CD4-positive, alpha-beta memory T cell (primary cell): ENCODE measurements around the gene ERAL1. TPM values are rescaled to one million over a fixed set of nuclear protein-coding genes. Genes with fewer than 3 reads are reported as not detected.
"Not testable (repeated sequence)": the region's sequence is repeated elsewhere in the genome, so short reads cannot be mapped to it uniquely, and the experiment has no call there.

Experiments
- CTCF ChIA-PET: fragments of 350-600 bp; sonication (Branson Sonifier 250); formaldehyde crosslinking; loops from one replicate; lab custom pipeline; 2021; ENCODE audit warnings: inconsistent platforms; ENCODE audit not compliant: partially characterized antibody; lab: Charles Lee
- POLR2A ChIA-PET: fragments of 350-600 bp; sonication (Branson Sonifier 250); formaldehyde crosslinking; loops from one replicate; lab custom pipeline; 2021; ENCODE audit not compliant: partially characterized antibody; lab: Charles Lee
- DNase-seq, 5 donors: peaks; one replicate each; pipeline versions ENCODE4 v3.0.0 to v3.0.0-alpha.2; 2020 to 2022; ENCODE audit warnings: mixed read lengths in 1 of 5
- H3K27ac ChIP-seq: one replicate; pipeline ENCODE4 v1.7.0; 2013; ENCODE audit warnings: low read depth, low read length
- H3K27me3 ChIP-seq: 2 replicates; pipeline ENCODE4 v1.7.0; 2013; ENCODE audit warnings: mild to moderate bottlenecking, low read length, moderate library complexity; ENCODE audit not compliant: insufficient read depth
- H3K36me3 ChIP-seq: 2 replicates; pipeline ENCODE4 v1.7.0; 2013; ENCODE audit warnings: mild to moderate bottlenecking, low read length, moderate library complexity; ENCODE audit not compliant: insufficient read depth
- H3K4me1 ChIP-seq: 2 replicates; pipeline ENCODE4 v1.7.0; 2013; ENCODE audit warnings: mild to moderate bottlenecking, low read length, moderate library complexity; ENCODE audit not compliant: insufficient read depth
- H3K4me3 ChIP-seq, 2 donors: one replicate each; pipeline ENCODE4 v1.7.0; 2013; ENCODE audit warnings: low read length in 2 of 2, mild to moderate bottlenecking in 1 of 2
- H3K9me3 ChIP-seq, 2 donors: one replicate each; pipeline ENCODE4 v1.7.0; 2013; ENCODE audit warnings: low read length in 2 of 2, control low read depth in 1 of 2; ENCODE audit not compliant: control insufficient read depth in 1 of 2
- H3K27ac Mint-ChIP-seq, 7 donors: one replicate each; pipeline ENCODE4 v1.8.0; 2020 to 2021; ENCODE audit warnings: mixed read lengths in 7 of 7, mild to moderate bottlenecking in 6 of 7, inconsistent platforms in 3 of 7, moderate library complexity in 3 of 7
- H3K27me3 Mint-ChIP-seq, 2 donors: one replicate each; pipeline ENCODE4 v1.8.0; 2020 to 2021; ENCODE audit warnings: mixed read lengths in 2 of 2
- H3K36me3 Mint-ChIP-seq, 2 donors: one replicate each; pipeline ENCODE4 v1.8.0; 2020 to 2021; ENCODE audit warnings: mixed read lengths in 2 of 2, inconsistent platforms in 1 of 2, mild to moderate bottlenecking in 1 of 2
- H3K4me1 Mint-ChIP-seq, 4 donors: one replicate each; pipeline ENCODE4 v1.8.0; 2020 to 2021; ENCODE audit warnings: mixed read lengths in 4 of 4, mild to moderate bottlenecking in 1 of 4
- H3K4me3 Mint-ChIP-seq, 8 donors: one replicate each; pipeline ENCODE4 v1.8.0; 2020 to 2021; ENCODE audit warnings: mixed read lengths in 8 of 8, mild to moderate bottlenecking in 7 of 8, moderate library complexity in 6 of 8, inconsistent platforms in 3 of 8
- H3K9me3 Mint-ChIP-seq, 8 donors: one replicate each; pipeline ENCODE4 v1.8.0; 2020 to 2021; ENCODE audit warnings: mixed read lengths in 8 of 8, mild to moderate bottlenecking in 5 of 8, inconsistent platforms in 3 of 8, moderate library complexity in 1 of 8
- intact Hi-C: fragments of 100-400 bp; cut with micrococcal nuclease; formaldehyde crosslinking; loops from one replicate; pipeline ENCODE4 v1.15.1; 2023
- polyA plus RNA-seq, 2 donors: library from polyadenylated mRNA; unstranded; fragments of 300-500 nt; fragmentation: Illumina TruSeq; gene quantifications; one replicate each; pipeline ENCODE4 v1.2.3, GENCODE V29; 2021
- total RNA-seq, 2 experiments: library from RNA; stranded (reverse); gene quantifications; one replicate each; pipeline ENCODE4 v1.2.3, GENCODE V29; 2021

ERAL1 gene
- total and polyA plus RNA-seq, 4 experiments from 2014 or later = 23.5 to 41.7 (median 32.7) TPM

- CTCF ChIA-PET = interaction anchor here (1.1 to 1.3 kb wide), 2 partner anchors 15 to 125 kb away, joined by 3 to 6 read pairs; no protein-coding TSS in a partner anchor
- Histone ChIP-seq H3K27ac (no peak overlapping the region), H3K9me3 (no peaks in the 10 kb centered on the region), H3K36me3 (peaks cover 40% of the 10 kb centered on the region), H3K4me3 (no peak overlapping the region), H3K4me1 (peaks cover 33% of the 10 kb centered on the region), H3K27me3 (no peaks in the 10 kb centered on the region)
- peak overlapping the region in 4 of 7 donors; percentile 6 to 42 (median 24) for H3K27ac Mint-ChIP-seq
- intact Hi-C loops = no loop called here
- POLR2A ChIA-PET = interaction anchor here (0.7 to 2.3 kb wide), 2 partner anchors 14 to 231 kb away, joined by 3 to 6 read pairs; partner anchors contain the start of gene DHRS13
- peaks cover 24 to 60% (median 39%) of the 10 kb centered on the region in 4 donors for H3K4me1 Mint-ChIP-seq
- no peak overlapping the region for H3K4me3 Mint-ChIP-seq
- no peaks in the 10 kb centered on the region for H3K27me3 Mint-ChIP-seq
- peaks cover 19 to 53% of the 10 kb centered on the region in 2 donors for H3K36me3 Mint-ChIP-seq
- no peaks in the 10 kb centered on the region for H3K9me3 Mint-ChIP-seq
- DNase-seq = no peak
These were observed 34.0 kb downstream of the ERAL1 start for GRCh38 chr17:28888832-28889231.

DNA sequence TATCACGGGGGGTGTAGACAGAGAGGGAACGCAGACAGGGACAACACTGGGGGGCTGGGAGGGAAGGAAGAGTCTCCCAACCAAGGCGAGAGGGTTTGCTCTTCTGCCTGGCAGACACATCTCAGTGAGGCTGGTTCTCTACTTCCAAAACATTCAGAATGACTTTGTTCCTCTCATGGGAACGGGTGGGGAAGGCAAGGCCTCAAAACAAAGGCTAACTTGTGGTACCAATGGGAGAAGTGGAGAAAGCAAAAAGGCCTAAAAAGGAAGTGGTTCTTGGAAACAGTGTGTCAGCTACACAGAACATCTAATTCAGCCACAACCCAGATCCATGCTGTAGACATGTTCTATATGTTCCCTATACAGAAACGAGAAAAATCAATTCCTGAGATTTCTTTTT is 35.2 kb downstream of the ERAL1 start:
- no peak for DNase-seq
- Histone ChIP-seq H3K27me3 (no peaks in the 10 kb centered on the region), H3K27ac (no peak overlapping the region), H3K9me3 (no peaks in the 10 kb centered on the region), H3K4me3 (no peak overlapping the region), H3K4me1 (peaks cover 42% of the 10 kb centered on the region), H3K36me3 (peaks cover 28% of the 10 kb centered on the region)
- ChIA-PET POLR2A (interaction anchor here (1.5 to 4.9 kb wide), 3 partner anchors 12 to 60 kb away, joined by 3 to 40 read pairs (median 30); partner anchors contain the start of genes DHRS13 and PHF12), CTCF (interaction anchor here (0.6 to 1.7 kb wide), 5 partner anchors 12 to 90 kb away, joined by 3 to 5 read pairs (median 3); no protein-coding TSS in a partner anchor)
- peaks cover 11 to 43% of the 10 kb centered on the region in 2 donors for H3K36me3 Mint-ChIP-seq
- H3K4me1 Mint-ChIP-seq = peaks cover 27 to 66% (median 43%) of the 10 kb centered on the region in 4 donors
- no peak overlapping the region for H3K4me3 Mint-ChIP-seq
- intact Hi-C loops = no loop called here
- no peaks in the 10 kb centered on the region for H3K9me3 Mint-ChIP-seq
- no peaks in the 10 kb centered on the region for H3K27me3 Mint-ChIP-seq
- H3K27ac Mint-ChIP-seq = peak overlapping the region in 5 of 7 donors; percentile 17 to 62 (median 36)

GRCh38 chr17:28891201-28891600 is 36.4 kb downstream of the ERAL1 start:
- Histone ChIP-seq H3K27me3 (no peaks in the 10 kb centered on the region), H3K4me1 (peaks cover 53% of the 10 kb centered on the region), H3K27ac (no peak overlapping the region), H3K4me3 (no peak overlapping the region), H3K9me3 (no peaks in the 10 kb centered on the region), H3K36me3 (peaks cover 16% of the 10 kb centered on the region)
- no peak for DNase-seq
- intact Hi-C loops = no loop called here
- Mint-ChIP-seq H3K27me3 (no peaks in the 10 kb centered on the region), H3K27ac (peak overlapping the region; percentile 31 to 94 (median 82)), H3K36me3 (peaks cover 8 to 36% of the 10 kb centered on the region in 2 donors), H3K9me3 (no peaks in the 10 kb centered on the region), H3K4me1 (peaks cover 36 to 70% (median 51%) of the 10 kb centered on the region in 4 donors), H3K4me3 (peak overlapping the region in 5 of 8 donors; percentile 44 to 57 (median 52))
- POLR2A ChIA-PET = interaction anchor here (1.0 to 4.9 kb wide), 5 partner anchors 10 to 59 kb away, joined by 3 to 40 read pairs (median 5); partner anchors contain the start of genes DHRS13, FAM222B and PHF12
- CTCF ChIA-PET = interaction anchor here (1.5 to 1.7 kb wide), 3 partner anchors 11 to 62 kb away, joined by 3 to 5 read pairs (median 4); no protein-coding TSS in a partner anchor

DNA sequence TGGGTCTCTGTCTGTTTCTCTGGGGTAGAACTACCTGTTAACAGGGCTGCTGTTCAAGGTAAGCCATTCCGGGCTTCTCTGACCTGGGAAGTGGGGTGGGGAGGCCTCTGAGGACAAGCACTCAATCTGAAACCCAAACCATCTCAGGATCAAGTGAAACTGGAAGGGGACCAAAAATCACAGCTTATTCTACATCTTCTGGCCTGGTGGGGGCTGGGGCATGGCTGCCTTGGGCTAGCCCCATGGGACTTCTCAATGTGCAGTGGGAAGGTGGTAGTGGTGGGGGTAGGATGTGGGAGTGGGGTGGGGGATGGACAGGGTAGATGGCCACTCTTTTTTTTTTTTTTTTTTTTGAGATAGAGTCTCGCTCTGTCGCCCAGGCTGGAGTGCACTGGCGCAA is 37.2 kb downstream of the ERAL1 start:
- Mint-ChIP-seq H3K27ac (peak overlapping the region in 6 of 7 donors; percentile 80 to 94 (median 88)), H3K9me3 (no peaks in the 10 kb centered on the region), H3K4me3 (peak overlapping the region in 4 of 8 donors; percentile 24 to 57 (median 43)), H3K36me3 (peaks cover 8 to 37% of the 10 kb centered on the region in 2 donors), H3K4me1 (peaks cover 37 to 77% (median 57%) of the 10 kb centered on the region in 4 donors), H3K27me3 (no peaks in the 10 kb centered on the region)
- ChIA-PET CTCF (interaction anchor here (0.7 to 2.5 kb wide), 5 partner anchors 11 to 165 kb away, joined by 3 to 19 read pairs (median 10); partner anchors contain the start of genes DHRS13, NEK8 and TLCD1), POLR2A (interaction anchor here (0.7 to 4.9 kb wide), 9 partner anchors 10 to 80 kb away, joined by 3 to 40 read pairs (median 5); partner anchors contain the start of genes DHRS13, FAM222B and PHF12)
- H3K9me3 ChIP-seq = no peaks in the 10 kb centered on the region
- H3K27me3 ChIP-seq = no peaks in the 10 kb centered on the region
- H3K36me3 ChIP-seq = peaks cover 9% of the 10 kb centered on the region
- intact Hi-C loops = no loop called here
- no peak for DNase-seq
- no peak overlapping the region for H3K4me3 ChIP-seq
- H3K4me1 ChIP-seq = peaks cover 57% of the 10 kb centered on the region
- no peak overlapping the region for H3K27ac ChIP-seq

DNA sequence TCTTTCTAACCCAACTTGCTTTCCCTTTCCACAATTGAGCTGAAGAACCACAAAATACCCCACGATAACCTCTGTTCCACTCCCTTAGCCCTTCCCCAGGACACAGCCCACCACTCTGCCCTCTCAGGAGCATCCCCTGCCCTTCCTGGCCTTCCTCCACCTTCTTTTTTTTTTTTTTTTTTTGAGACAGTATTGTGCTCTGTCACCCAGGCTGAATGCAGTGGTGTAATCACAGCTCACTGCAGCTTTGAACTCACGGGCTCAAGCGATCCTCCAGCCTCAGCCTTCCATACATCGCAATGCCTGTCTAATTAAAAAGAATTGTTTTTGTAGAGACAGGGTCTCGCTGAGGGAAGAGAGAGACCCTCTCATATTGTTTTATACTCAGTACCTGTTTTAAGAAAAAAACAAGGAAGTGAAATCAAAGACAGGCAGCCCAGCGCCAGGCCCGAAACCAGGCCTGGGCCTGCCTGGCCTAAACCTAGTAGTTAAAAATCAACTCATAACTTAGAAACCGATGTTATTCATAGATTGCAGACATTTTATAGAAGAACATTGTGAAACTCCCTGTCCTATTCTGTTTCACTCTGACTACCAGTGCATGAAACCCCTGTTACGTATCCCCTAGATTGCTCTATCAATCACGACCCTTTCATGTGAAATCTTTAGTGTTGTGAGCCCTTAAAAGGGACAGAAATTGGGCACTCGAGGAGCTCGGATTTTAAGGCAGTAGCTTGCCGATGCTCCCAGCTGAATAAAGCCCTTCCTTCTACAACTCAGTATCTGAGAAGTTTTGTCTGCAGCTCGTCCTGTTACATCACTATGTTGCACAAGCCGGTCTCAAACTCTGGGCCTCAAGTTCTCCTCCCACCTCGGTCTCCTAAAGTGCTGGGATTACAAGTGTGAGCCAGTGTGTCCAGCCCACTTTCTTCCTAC is 38.7 kb downstream of the ERAL1 start:
- H3K4me1 ChIP-seq = peaks cover 66% of the 10 kb centered on the region
- H3K4me3 ChIP-seq = peak overlapping the region; percentile 38 to 65
- Mint-ChIP-seq H3K36me3 (peaks cover 8 to 46% of the 10 kb centered on the region in 2 donors), H3K27ac (peak overlapping the region; percentile 95 to 100 (median 99)), H3K4me3 (peak overlapping the region; percentile 73 to 94 (median 84)), H3K4me1 (peaks cover 39 to 82% (median 61%) of the 10 kb centered on the region in 4 donors)
- H3K9me3 Mint-ChIP-seq, H3K27me3 Mint-ChIP-seq, intact Hi-C loops, H3K36me3 ChIP-seq, H3K27me3 ChIP-seq, H3K9me3 ChIP-seq: not testable (repeated sequence)
- POLR2A ChIA-PET = interaction anchor here (0.7 to 5.8 kb wide), 18 partner anchors 8 to 174 kb away, joined by 3 to 40 read pairs (median 3); partner anchors contain the start of genes DHRS13, NEK8, PHF12 and RPL23A
- CTCF ChIA-PET = interaction anchor here (0.6 to 5.6 kb wide), 16 partner anchors 10 to 166 kb away, joined by 3 to 55 read pairs (median 4); partner anchors contain the start of genes DHRS13, NEK8 and TLCD1
- peak; percentile 15 to 47 (median 30) for DNase-seq
- H3K27ac ChIP-seq = peak overlapping the region; percentile 66

DNA sequence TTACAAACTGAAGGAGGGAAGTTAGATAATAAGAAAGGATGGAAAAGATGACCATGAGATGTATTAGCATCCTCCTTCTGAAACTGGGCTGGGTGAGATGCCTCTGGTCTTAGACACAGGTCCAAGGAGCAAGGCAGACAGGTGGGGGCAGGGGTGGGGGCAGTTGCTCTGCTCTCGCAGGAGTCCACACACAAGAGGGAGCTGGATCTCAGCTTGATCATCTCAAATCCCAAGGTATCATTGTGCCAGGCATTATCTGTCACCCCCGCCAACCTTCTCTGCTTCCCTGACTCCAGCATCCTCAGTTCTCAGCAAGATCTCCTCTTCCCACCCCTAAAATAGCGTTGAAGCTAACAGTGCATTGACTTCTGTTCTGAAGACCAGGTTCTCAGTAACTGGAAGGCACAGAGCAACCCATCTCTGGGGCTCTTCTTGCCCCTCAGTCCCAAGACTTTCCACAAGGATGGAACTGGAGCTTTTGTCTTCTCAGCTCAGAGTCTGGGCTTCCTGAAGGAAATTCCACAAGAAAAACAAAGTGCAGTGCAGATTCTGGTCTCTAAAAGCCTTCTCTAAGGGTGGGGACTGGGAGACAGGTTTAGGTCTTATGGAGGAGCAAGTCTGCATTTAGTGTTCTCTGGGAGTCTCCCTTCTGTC is 41.1 kb downstream of the ERAL1 start:
- H3K27ac ChIP-seq = peak overlapping the region; percentile 88
- Mint-ChIP-seq H3K36me3 (peaks cover 14 to 45% of the 10 kb centered on the region in 2 donors), H3K9me3 (no peaks in the 10 kb centered on the region), H3K4me3 (peak overlapping the region; percentile 91 to 98 (median 96)), H3K27me3 (no peaks in the 10 kb centered on the region), H3K27ac (peak overlapping the region; percentile 79 to 100 (median 96)), H3K4me1 (peaks cover 48 to 84% (median 67%) of the 10 kb centered on the region in 4 donors)
- no peaks in the 10 kb centered on the region for H3K9me3 ChIP-seq
- H3K4me1 ChIP-seq = peaks cover 68% of the 10 kb centered on the region
- intact Hi-C loops = loop anchor here (2.0 kb wide), 1 partner anchor 19 kb away; no protein-coding TSS in a partner anchor
- H3K36me3 ChIP-seq = no peaks in the 10 kb centered on the region
- ChIA-PET POLR2A (interaction anchor here (0.7 to 9.9 kb wide), 9 partner anchors 11 to 1035 kb away, joined by 3 to 193 read pairs (median 5); partner anchors contain the start of genes NEK8, PHF12, PROCA1 and TLCD1), CTCF (interaction anchor here (0.7 to 5.6 kb wide), 7 partner anchors 14 to 145 kb away, joined by 3 to 55 read pairs (median 3); partner anchors contain the start of gene FAM222B)
- no peaks in the 10 kb centered on the region for H3K27me3 ChIP-seq
- DNase-seq = no peak
- peak overlapping the region; percentile 74 to 86 for H3K4me3 ChIP-seq
